Hepatocyte (in vitro differentiated cells): Measurements from ENCODE around the gene APEX1.

ENCODE experiments used
- EZH2 ChIP-seq: fragments of 200-600 bp; sonication (generic); IDR thresholded peaks from 2 replicates; pipeline ENCODE4 v1.6.1; 2016; ENCODE audit warnings: antibody characterized with exemption, mild to moderate bottlenecking, borderline replicate concordance
- EZH2phosphoT487 ChIP-seq: fragments of 200-600 bp; sonication (generic); IDR thresholded peaks from one replicate; pipeline ENCODE4 v1.6.1; 2018; ENCODE audit warnings: antibody characterized with exemption, mild to moderate bottlenecking, low read depth, moderate library complexity; ENCODE audit not compliant: unreplicated experiment, severe bottlenecking
- TF ChIP-seq, protein P1 (sequence below): fragments of 200-600 bp; sonication (generic); IDR thresholded peaks from 2 replicates; pipeline ENCODE4 v1.5.1; 2016; ENCODE audit warnings: antibody characterized with exemption, mild to moderate bottlenecking; ENCODE audit not compliant: poor library complexity

DNA sequence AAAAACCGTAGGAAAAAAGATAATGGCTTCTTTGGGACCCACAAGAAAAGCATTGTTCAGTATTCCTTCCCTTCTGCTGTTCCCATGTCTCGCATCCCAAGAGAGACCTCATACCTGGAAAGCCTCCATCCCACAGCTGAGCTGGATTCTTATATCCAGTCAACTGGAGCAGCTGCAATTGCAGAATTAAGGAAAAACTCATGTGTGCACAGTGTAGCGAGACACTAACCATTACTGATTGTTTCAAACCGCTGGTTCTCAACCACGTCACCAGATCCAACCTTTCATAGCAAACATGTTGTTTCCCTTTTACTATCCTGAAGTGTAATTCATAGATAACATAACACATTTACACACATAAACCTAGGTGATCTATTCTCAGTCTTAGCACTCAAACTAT lies 44.9 kb downstream of the APEX1 start:
- TF ChIP-seq, protein P1, sequence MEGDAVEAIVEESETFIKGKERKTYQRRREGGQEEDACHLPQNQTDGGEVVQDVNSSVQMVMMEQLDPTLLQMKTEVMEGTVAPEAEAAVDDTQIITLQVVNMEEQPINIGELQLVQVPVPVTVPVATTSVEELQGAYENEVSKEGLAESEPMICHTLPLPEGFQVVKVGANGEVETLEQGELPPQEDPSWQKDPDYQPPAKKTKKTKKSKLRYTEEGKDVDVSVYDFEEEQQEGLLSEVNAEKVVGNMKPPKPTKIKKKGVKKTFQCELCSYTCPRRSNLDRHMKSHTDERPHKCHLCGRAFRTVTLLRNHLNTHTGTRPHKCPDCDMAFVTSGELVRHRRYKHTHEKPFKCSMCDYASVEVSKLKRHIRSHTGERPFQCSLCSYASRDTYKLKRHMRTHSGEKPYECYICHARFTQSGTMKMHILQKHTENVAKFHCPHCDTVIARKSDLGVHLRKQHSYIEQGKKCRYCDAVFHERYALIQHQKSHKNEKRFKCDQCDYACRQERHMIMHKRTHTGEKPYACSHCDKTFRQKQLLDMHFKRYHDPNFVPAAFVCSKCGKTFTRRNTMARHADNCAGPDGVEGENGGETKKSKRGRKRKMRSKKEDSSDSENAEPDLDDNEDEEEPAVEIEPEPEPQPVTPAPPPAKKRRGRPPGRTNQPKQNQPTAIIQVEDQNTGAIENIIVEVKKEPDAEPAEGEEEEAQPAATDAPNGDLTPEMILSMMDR, result no peak
- TF ChIP-seq EZH2phosphoT487, result no peak
- TF ChIP-seq EZH2, result no peak
